Gastroesophageal sphincter (tissue), 3 donors: ENCODE measurements around the gene LAP3.

Source experiments
- CTCF ChIP-seq, 4 experiments: fragments of 200-600 bp in 2 of 4; fragments of 450-650 bp in 2 of 4; sonication (generic) in 1 of 4; IDR thresholded peaks; one replicate each; pipeline ENCODE4 v1.5.1; 2017 to 2019; ENCODE audit warnings: antibody characterized with exemption in 4 of 4, mild to moderate bottlenecking in 2 of 4, moderate library complexity in 2 of 4
- EP300 ChIP-seq: sonication (generic); formaldehyde crosslinking; IDR thresholded peaks from one replicate; pipeline ENCODE4 v1.6.1; 2017; ENCODE audit warnings: antibody characterized with exemption, mild to moderate bottlenecking
- POLR2A ChIP-seq, 2 donors: fragments of 450-650 bp; IDR thresholded peaks; one replicate each; pipeline ENCODE4 v1.6.1; 2017; ENCODE audit warnings: antibody characterized with exemption in 2 of 2, mild to moderate bottlenecking in 2 of 2, moderate library complexity in 1 of 2
- POLR2AphosphoS5 ChIP-seq: sonication (generic); formaldehyde crosslinking; IDR thresholded peaks from one replicate; pipeline ENCODE4 v1.6.1; 2017; ENCODE audit warnings: antibody characterized with exemption

GRCh38 chr4:17642398-17642783 lies 65.4 kb downstream of the LAP3 start:
- TF ChIP-seq CTCF (IDR thresholded peaks at IDR 0.05), result no peak
- TF ChIP-seq POLR2A (IDR thresholded peaks at IDR 0.05), result no peak
- no peak for TF ChIP-seq EP300
- TF ChIP-seq POLR2AphosphoS5, result no peak
